Kidney epithelial cell (primary cell): ENCODE results near the gene PPAT. TPM values are rescaled to one million over a fixed set of nuclear protein-coding genes. Genes with fewer than 3 reads are reported as not detected.
"Not testable (repeated sequence)": the region's sequence is repeated elsewhere in the genome, so short reads cannot be mapped to it uniquely, and the experiment has no call there.

Experiments used
- DNase-seq: peaks from one replicate; pipeline ENCODE4 v3.0.0-alpha.2; 2010; ENCODE audit warnings: low read depth
- H3K27me3 ChIP-seq: 2 replicates; pipeline ENCODE4 v1.6.0; 2011; ENCODE audit warnings: low read length; ENCODE audit not compliant: control insufficient read depth, insufficient read depth
- H3K36me3 ChIP-seq: 2 replicates; pipeline ENCODE4 v1.5.1; 2011; ENCODE audit warnings: low read length; ENCODE audit not compliant: control insufficient read depth, insufficient read depth
- H3K4me3 ChIP-seq: 2 replicates; pipeline ENCODE4 v1.5.1; 2011; ENCODE audit warnings: low read depth, mild to moderate bottlenecking, control low read depth, low read length
- total RNA-seq: library from RNA; depleted of rRNA; stranded (reverse); fragments of >200 nt; gene quantifications from 2 replicates; pipeline ENCODE4 v1.2.3, GENCODE V29; 2015
- TF ChIP-seq, protein P1 (sequence below): IDR thresholded peaks from 2 replicates; pipeline ENCODE4 v1.5.1; 2011; ENCODE audit warnings: mild to moderate bottlenecking, moderate library complexity, low read length, control low read depth, inconsistent platforms; ENCODE audit not compliant: insufficient read depth, poor library complexity, severe bottlenecking

PPAT gene
- total RNA-seq, 1 donor from 2014 or later, result 15.5 TPM

DNA sequence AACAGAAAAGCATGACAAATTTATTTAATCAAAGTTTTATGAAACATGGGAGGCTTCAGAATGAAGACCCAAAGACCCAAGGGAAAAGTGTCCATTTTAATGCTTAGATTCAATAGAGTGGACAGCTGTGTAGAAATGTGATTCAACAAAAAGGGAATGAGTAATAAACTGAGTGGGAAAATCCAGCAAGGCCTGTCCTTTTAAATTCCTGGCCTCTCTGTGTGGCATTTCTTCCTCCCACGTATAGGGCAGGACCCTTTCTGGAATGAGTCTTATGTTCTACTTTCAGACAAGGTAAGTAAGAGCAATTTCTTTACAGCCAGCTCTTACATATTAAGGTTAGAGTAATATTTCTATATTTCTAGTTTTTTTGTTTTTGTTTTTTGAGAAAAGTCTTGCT is 62.6 kb downstream of the PPAT start:
- no peak for DNase-seq

DNA sequence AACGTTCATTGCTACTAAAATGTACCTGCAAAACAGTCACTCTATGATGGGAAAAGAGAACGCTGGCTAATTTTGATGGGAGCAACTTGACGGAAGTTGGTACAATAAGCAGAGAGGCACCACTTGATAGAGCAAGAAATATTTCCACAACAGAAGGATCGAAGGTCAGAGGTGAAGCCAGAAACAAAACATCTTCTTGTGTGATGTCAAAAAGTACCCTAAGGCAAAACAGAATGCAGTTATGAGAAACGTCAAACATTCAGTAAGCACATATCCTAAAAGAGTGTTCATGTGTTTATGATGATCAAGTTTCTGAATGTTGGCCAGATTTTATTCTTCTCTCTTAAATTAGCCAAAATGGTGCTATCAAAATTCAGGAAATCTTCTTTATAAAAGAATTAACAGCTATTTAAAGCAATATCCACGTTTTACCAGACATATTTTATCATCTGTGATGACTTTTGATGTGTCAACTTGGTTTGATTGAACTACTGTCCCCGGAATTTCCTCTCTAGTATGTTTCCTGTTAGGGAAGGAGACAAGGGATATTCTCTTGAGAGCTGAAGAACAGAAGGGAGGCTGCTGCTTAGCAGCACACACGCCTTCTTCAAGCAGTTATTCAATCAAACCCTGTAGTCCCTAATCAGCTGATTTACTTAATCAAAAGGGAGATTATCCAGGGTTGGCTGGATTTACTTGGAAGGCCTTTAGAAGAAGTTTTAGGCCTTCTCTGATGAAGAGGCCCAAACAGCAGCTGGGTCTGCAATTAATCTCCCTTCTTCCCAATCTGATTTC is 63.8 kb downstream of the PPAT start:
- TF ChIP-seq, protein P1, sequence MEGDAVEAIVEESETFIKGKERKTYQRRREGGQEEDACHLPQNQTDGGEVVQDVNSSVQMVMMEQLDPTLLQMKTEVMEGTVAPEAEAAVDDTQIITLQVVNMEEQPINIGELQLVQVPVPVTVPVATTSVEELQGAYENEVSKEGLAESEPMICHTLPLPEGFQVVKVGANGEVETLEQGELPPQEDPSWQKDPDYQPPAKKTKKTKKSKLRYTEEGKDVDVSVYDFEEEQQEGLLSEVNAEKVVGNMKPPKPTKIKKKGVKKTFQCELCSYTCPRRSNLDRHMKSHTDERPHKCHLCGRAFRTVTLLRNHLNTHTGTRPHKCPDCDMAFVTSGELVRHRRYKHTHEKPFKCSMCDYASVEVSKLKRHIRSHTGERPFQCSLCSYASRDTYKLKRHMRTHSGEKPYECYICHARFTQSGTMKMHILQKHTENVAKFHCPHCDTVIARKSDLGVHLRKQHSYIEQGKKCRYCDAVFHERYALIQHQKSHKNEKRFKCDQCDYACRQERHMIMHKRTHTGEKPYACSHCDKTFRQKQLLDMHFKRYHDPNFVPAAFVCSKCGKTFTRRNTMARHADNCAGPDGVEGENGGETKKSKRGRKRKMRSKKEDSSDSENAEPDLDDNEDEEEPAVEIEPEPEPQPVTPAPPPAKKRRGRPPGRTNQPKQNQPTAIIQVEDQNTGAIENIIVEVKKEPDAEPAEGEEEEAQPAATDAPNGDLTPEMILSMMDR, result no peak
- no peak for DNase-seq
- Histone ChIP-seq H3K4me3 (no peak overlapping the region), H3K27me3 (no peaks in the 10 kb centered on the region), H3K36me3 (no peaks in the 10 kb centered on the region)

More for the DNA sequence above, 62.6 kb downstream of the PPAT start:
- no peaks in the 10 kb centered on the region for H3K27me3 ChIP-seq
- H3K4me3 ChIP-seq, result no peak overlapping the region
- H3K36me3 ChIP-seq, result no peaks in the 10 kb centered on the region
- TF ChIP-seq, protein P1, result no peak

DNA sequence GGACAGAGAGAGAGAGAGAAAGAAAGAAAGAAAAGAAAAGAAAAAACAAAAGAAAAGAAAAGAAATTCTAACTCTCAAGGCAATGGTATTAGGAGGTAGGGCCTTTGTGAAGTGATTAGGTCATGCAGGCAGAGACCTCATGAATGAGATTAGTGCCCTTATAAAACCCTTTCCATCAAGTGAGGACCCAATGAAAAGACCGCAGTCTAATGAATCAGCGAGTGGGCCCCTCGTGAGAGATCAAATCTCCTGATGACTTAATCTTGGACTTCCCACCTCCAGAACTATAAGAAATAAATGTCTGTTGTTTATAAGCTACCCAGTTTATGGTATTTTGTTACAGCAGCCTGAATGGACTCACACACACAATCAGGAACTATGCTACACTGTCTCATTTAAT is 65.0 kb downstream of the PPAT start:
- Histone ChIP-seq H3K36me3 (no peaks in the 10 kb centered on the region), H3K27me3 (no peaks in the 10 kb centered on the region), H3K4me3 (no peak overlapping the region)
- TF ChIP-seq, protein P1, result no peak
- no peak for DNase-seq

DNA sequence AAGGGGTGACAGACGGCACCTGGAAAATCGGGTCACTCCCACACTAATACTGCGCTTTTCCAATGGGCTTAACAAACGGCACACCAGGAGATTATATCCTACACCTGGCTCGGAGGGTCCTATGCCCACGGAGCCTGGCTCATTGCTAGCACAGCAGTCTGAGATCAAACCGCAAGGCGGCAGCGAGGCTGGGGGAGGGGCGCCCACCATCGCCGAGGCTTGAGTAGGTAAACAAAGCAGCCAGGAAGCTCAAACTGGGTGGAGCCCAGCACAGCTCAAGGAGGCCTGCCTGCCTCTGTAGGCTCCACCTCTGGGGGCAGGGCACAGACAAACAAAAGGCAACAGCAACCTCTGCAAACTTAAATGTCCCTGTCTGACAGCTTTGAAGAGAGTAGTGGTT is 72.4 kb downstream of the PPAT start:
- DNase-seq, H3K36me3 ChIP-seq, H3K4me3 ChIP-seq, H3K27me3 ChIP-seq: not testable (repeated sequence)

DNA sequence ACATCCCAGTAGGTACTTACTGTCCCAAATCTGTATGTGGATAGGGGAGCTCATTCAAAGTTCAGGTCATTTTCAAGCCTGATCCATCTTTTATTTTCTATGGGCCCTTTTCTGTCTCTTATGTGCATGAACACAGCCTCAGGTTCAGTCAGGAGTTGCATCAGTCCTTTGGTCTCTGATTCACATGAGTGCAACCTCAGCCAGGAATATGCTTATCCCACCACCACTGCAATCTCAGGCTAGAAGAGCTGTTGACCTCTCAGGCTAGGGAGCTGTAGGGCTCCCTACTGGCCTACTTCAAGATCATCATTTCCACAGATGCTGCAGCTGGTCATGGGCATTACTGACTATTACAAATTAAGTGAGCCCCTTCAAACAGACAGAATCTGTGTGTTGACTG is 75.3 kb downstream of the PPAT start:
- TF ChIP-seq, protein P1, result no peak
- H3K36me3 ChIP-seq, result no peaks in the 10 kb centered on the region
- no peak for DNase-seq
- no peak overlapping the region for H3K4me3 ChIP-seq
- H3K27me3 ChIP-seq, result no peaks in the 10 kb centered on the region

DNA sequence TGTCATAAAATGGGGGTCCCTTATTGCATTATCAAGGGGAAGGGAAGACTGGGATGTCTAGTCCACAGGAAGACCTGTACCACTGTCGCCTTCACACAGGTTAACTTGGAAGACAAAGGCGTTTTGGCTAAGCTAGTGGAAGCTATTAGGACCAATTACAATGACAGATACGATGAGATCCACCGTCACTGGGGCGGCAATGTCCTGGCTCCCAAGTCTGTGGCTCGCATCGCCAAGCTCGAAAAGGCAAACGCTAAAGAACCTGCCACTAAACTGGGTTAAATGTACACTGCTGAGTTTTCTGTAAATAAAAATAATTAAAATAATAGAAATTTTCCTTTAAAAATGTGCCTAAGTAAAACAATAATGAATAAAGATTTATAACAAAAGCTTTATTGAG is 78.8 kb downstream of the PPAT start:
- no peaks in the 10 kb centered on the region for H3K27me3 ChIP-seq
- no peak for DNase-seq
- H3K36me3 ChIP-seq, result no peaks in the 10 kb centered on the region
- no peak overlapping the region for H3K4me3 ChIP-seq
- TF ChIP-seq, protein P1, result no peak
